ENCODE measurements around the gene RTRAF. TPM values are rescaled to one million over a fixed set of nuclear protein-coding genes. Genes with fewer than 3 reads are reported as not detected.

Gene RTRAF
- total and polyA plus RNA-seq, 9 of the 15 experiments (the other 6 are each of a cell fraction or from before 2014, with no cell fraction given): 126 to 204 (median 155) TPM

- Histone ChIP-seq H3K27ac (ENCODE audit: extremely low read depth, low read depth, low read length) (no peak overlapping the region), H3K4me1 (replicated peaks in 1 of 2; ENCODE audit: control insufficient read depth in 2 of 2, insufficient read depth in 2 of 2, low read length in 2 of 2) (no peaks in the 10 kb centered on the region), H2AFZ (ENCODE audit: low read depth, low read length) (no peak overlapping the region), H3K79me2 (ENCODE audit: control insufficient read depth, insufficient read depth, low read length) (no peaks in the 10 kb centered on the region), H4K20me1 (replicated peaks; ENCODE audit: control insufficient read depth, insufficient read depth, low read length) (no peaks in the 10 kb centered on the region), H3K36me3 (ENCODE audit: control insufficient read depth, insufficient read depth, low read length) (no peaks in the 10 kb centered on the region), H3K4me3 (no peak overlapping the region), H3K9me1 (ENCODE audit: control insufficient read depth, insufficient read depth, low read length) (no peaks in the 10 kb centered on the region), H3K4me2 (ENCODE audit: insufficient read depth, low read length) (no peak overlapping the region), H3K27me3 (ENCODE audit: control insufficient read depth in 2 of 2, insufficient read depth in 2 of 2, low read length in 2 of 2) (peaks cover 12 to 15% of the 10 kb centered on the region in 2 experiments; a peak in 4 of 5 replicates), H3K9me3 (replicated peaks; ENCODE audit: control insufficient read depth, insufficient read depth, low read depth, low read length) (no peaks in the 10 kb centered on the region), H3K9ac (ENCODE audit: insufficient read depth in 1 of 2, low read depth in 2 of 2, low read length in 2 of 2) (no peak overlapping the region)
- ChIA-PET CTCF (ENCODE audit: low intra/inter-chr PET ratio) (no interaction called here), POLR2A (no interaction called here)
- no TSS peak for BruUV-seq (replicated peaks)
- FAIRE-seq (no peak), DNase-seq (ENCODE audit: extremely low read depth in 1 of 4, low spot score in 3 of 4) (no peak), ATAC-seq (no peak)
- under 1% methylated on average over 11 of the region's 11 CpGs for WGBS (ENCODE audit: insufficient coverage, low coverage, missing lambda C conversion rate)
- in situ Hi-C loops (cut with MboI): no loop called here
- intact Hi-C loops (cut with micrococcal nuclease): no loop called here
- TF ChIP-seq USF1 (CRISPR knock-in tag; IDR thresholded peaks at IDR 0.05) (no peak), POLR2B (IDR thresholded peaks at IDR 0.05; ENCODE audit: low read depth, partially characterized antibody) (no peak), ZBTB49 (CRISPR knock-in tag; IDR thresholded peaks at IDR 0.05; ENCODE audit: borderline replicate concordance) (no peak), CEBPB (tag; IDR thresholded peaks at IDR 0.05) (no peak), NFIC (IDR thresholded peaks at IDR 0.05) (no peak), ZNF224 (CRISPR knock-in tag; IDR thresholded peaks at IDR 0.05) (no peak), SFPQ (IDR thresholded peaks at IDR 0.05; ENCODE audit: low read depth, low read length) (no peak), TAL1 (IDR thresholded peaks at IDR 0.05) (no peak)
Observed at GRCh38 chr14:52044791-52045522, 55.6 kb downstream of the RTRAF start.

All from K562 (cell line).